Measurements from ENCODE around the gene VWA7.

VWA7 gene

DNA sequence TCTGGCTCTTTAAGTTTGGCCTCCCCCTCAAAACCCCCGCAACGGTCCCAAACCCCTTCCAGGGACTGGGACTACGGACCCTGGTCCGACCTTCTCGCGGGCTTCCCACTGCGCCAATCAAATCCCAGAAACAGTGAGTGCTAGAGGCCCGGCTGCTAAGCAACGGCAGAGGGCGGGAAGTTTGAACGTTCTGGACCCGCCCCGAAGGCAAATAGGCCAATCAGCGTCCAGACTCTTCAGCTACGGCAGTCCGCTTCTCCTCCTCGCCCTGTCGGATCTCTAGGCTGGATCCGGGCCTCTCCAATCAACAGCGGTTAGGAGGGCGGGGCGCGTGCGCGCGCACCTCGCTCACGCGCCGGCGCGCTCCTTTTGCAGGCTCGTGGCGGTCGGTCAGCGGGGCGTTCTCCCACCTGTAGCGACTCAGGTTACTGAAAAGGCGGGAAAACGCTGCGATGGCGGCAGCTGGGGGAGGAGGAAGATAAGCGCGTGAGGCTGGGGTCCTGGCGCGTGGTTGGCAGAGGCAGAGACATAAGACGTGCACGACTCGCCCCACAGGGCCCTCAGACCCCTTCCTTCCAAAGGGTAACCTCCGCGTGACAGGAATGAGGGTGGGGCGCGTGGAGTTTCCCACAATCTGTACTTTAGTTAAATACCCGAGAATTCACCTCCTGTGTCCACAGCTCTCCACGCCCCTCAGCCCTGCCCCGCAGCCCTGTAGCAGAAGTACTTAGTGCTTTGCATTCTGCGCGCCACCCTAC, 37.3 kb downstream of the VWA7 start, which contains the start of gene MSH5 (continued):
- TF ChIP-seq, protein P1, sequence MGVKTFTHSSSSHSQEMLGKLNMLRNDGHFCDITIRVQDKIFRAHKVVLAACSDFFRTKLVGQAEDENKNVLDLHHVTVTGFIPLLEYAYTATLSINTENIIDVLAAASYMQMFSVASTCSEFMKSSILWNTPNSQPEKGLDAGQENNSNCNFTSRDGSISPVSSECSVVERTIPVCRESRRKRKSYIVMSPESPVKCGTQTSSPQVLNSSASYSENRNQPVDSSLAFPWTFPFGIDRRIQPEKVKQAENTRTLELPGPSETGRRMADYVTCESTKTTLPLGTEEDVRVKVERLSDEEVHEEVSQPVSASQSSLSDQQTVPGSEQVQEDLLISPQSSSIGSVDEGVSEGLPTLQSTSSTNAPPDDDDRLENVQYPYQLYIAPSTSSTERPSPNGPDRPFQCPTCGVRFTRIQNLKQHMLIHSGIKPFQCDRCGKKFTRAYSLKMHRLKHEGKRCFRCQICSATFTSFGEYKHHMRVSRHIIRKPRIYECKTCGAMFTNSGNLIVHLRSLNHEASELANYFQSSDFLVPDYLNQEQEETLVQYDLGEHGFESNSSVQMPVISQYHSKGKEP (tag by site-specific recombination; IDR thresholded peaks at IDR 0.05), result no peak
- TF ChIP-seq KLF1 (tag by site-specific recombination; IDR thresholded peaks at IDR 0.05) (peak; percentile 98), ZNF354C (tag by site-specific recombination; IDR thresholded peaks at IDR 0.05; ENCODE audit: borderline replicate concordance, low read depth) (no peak), ZBTB8A (tag by site-specific recombination; IDR thresholded peaks at IDR 0.05) (no peak; the same call in 1 of the 2 replicates), ZNF121 (tag by site-specific recombination; IDR thresholded peaks at IDR 0.05) (no peak), ZNF473 (tag by site-specific recombination; IDR thresholded peaks at IDR 0.05) (no peak), ZNF510 (tag by site-specific recombination; IDR thresholded peaks at IDR 0.05; ENCODE audit: insufficient replicate concordance) (no peak), GLI2 (tag by site-specific recombination; IDR thresholded peaks at IDR 0.05; ENCODE audit: borderline replicate concordance, low read depth) (no peak), YY2 (tag by site-specific recombination; IDR thresholded peaks at IDR 0.05) (peak; percentile 90), KLF8 (tag by site-specific recombination; IDR thresholded peaks at IDR 0.05) (peak; percentile 93; the same call in 1 of the 2 replicates), ZNF274 (IDR thresholded peaks at IDR 0.05; ENCODE audit: low read length) (no peak), ZNF274 (tag by site-specific recombination; IDR thresholded peaks at IDR 0.05; ENCODE audit: borderline replicate concordance) (no peak), ZNF610 (tag by site-specific recombination; IDR thresholded peaks at IDR 0.05; ENCODE audit: borderline replicate concordance) (peak; percentile 61; the same call in 1 of the 2 replicates), ZNF558 (tag by site-specific recombination; IDR thresholded peaks at IDR 0.05) (no peak), ZNF23 (tag by site-specific recombination; IDR thresholded peaks at IDR 0.05; ENCODE audit: borderline replicate concordance) (no peak), PRDM1 (tag by site-specific recombination; IDR thresholded peaks at IDR 0.05) (no peak), ZNF133 (tag by site-specific recombination; IDR thresholded peaks at IDR 0.05) (no peak), ZNF211 (tag by site-specific recombination; IDR thresholded peaks at IDR 0.05; ENCODE audit: low read depth) (no peak), ZNF19 (tag by site-specific recombination; IDR thresholded peaks at IDR 0.05; ENCODE audit: low read depth) (no peak), REPIN1 (tag by site-specific recombination; IDR thresholded peaks at IDR 0.05; ENCODE audit: low read depth) (no peak), SETDB1 (IDR thresholded peaks at IDR 0.05; ENCODE audit: insufficient read length, low read length) (no peak), BCL11B (tag by site-specific recombination; IDR thresholded peaks at IDR 0.05; ENCODE audit: low read depth) (peak; percentile 89; the same call in 1 of the 2 replicates), SP3 (tag by site-specific recombination; IDR thresholded peaks at IDR 0.05) (peak; percentile 92), ZNF341 (tag by site-specific recombination; IDR thresholded peaks at IDR 0.05; ENCODE audit: low read depth) (peak; percentile 77), ZSCAN30 (tag by site-specific recombination; IDR thresholded peaks at IDR 0.05) (peak; percentile 72), ZNF501 (tag by site-specific recombination; IDR thresholded peaks at IDR 0.05) (peak; percentile 65; the same call in 1 of the 2 replicates), ZFP69B (tag by site-specific recombination; IDR thresholded peaks at IDR 0.05) (peak; percentile 65; the same call in 1 of the 2 replicates), ZNF792 (tag by site-specific recombination; IDR thresholded peaks at IDR 0.05) (no peak), ZNF707 (tag by site-specific recombination; IDR thresholded peaks at IDR 0.05) (no peak), TCF7L2 (IDR thresholded peaks at IDR 0.05; ENCODE audit: borderline replicate concordance, low read depth, low read length) (no peak), ZNF416 (tag by site-specific recombination; IDR thresholded peaks at IDR 0.05) (no peak)
- TF ChIP-seq, protein P2, sequence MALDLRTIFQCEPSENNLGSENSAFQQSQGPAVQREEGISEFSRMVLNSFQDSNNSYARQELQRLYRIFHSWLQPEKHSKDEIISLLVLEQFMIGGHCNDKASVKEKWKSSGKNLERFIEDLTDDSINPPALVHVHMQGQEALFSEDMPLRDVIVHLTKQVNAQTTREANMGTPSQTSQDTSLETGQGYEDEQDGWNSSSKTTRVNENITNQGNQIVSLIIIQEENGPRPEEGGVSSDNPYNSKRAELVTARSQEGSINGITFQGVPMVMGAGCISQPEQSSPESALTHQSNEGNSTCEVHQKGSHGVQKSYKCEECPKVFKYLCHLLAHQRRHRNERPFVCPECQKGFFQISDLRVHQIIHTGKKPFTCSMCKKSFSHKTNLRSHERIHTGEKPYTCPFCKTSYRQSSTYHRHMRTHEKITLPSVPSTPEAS (tag by site-specific recombination; IDR thresholded peaks at IDR 0.05), result peak; percentile 51; the same call in 1 of the 2 replicates
- TF ChIP-seq, protein P3, sequence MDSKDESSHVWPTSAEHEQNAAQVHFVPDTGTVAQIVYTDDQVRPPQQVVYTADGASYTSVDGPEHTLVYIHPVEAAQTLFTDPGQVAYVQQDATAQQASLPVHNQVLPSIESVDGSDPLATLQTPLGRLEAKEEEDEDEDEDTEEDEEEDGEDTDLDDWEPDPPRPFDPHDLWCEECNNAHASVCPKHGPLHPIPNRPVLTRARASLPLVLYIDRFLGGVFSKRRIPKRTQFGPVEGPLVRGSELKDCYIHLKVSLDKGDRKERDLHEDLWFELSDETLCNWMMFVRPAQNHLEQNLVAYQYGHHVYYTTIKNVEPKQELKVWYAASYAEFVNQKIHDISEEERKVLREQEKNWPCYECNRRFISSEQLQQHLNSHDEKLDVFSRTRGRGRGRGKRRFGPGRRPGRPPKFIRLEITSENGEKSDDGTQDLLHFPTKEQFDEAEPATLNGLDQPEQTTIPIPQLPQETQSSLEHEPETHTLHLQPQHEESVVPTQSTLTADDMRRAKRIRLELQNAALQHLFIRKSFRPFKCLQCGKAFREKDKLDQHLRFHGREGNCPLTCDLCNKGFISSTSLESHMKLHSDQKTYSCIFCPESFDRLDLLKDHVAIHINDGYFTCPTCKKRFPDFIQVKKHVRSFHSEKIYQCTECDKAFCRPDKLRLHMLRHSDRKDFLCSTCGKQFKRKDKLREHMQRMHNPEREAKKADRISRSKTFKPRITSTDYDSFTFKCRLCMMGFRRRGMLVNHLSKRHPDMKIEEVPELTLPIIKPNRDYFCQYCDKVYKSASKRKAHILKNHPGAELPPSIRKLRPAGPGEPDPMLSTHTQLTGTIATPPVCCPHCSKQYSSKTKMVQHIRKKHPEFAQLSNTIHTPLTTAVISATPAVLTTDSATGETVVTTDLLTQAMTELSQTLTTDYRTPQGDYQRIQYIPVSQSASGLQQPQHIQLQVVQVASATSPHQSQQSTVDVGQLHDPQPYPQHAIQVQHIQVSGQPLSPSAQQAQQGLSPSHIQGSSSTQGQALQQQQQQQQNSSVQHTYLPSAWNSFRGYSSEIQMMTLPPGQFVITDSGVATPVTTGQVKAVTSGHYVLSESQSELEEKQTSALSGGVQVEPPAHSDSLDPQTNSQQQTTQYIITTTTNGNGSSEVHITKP (tag by site-specific recombination; IDR thresholded peaks at IDR 0.05), result 0 out of 2 replicates have a peak, but pooled peaks have one; percentile 61
- TF ChIP-seq, protein P4, sequence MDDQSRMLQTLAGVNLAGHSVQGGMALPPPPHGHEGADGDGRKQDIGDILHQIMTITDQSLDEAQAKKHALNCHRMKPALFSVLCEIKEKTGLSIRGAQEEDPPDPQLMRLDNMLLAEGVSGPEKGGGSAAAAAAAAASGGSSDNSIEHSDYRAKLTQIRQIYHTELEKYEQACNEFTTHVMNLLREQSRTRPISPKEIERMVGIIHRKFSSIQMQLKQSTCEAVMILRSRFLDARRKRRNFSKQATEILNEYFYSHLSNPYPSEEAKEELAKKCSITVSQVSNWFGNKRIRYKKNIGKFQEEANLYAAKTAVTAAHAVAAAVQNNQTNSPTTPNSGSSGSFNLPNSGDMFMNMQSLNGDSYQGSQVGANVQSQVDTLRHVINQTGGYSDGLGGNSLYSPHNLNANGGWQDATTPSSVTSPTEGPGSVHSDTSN (CRISPR knock-in tag; IDR thresholded peaks at IDR 0.05), result peak; percentile 96
